H1 (cell line): ENCODE measurements around the gene NUFIP2. TPM values are rescaled to one million over a fixed set of nuclear protein-coding genes. Genes with fewer than 3 reads are reported as not detected.
"Not testable (repeated sequence)": the region's sequence is repeated elsewhere in the genome, so short reads cannot be mapped to it uniquely, and the experiment has no call there.

ENCODE experiments used
- CTCF ChIA-PET: fragments of 300-600 bp; sonication (Branson Sonifier 250); formaldehyde crosslinking; loops from one replicate; lab custom pipeline; 2021; ENCODE audit not compliant: partially characterized antibody; lab: Charles Lee
- POLR2A ChIA-PET: fragments of 300-600 bp; sonication (Branson Sonifier 250); formaldehyde crosslinking; loops from one replicate; lab custom pipeline; 2021; ENCODE audit warnings: inconsistent platforms; ENCODE audit not compliant: partially characterized antibody; lab: Charles Lee
- DNase-seq, 2 experiments: peaks; one replicate each; pipeline versions ENCODE4 v3.0.0 to v3.0.0-alpha.2; 2010 to 2022; ENCODE audit warnings: low spot score in 2 of 2, low read depth in 1 of 2, mixed read lengths in 1 of 2
- FAIRE-seq: peaks from 2 replicates; lab custom pipeline; 2011; peaks lifted over from hg19 to GRCh38; lab: Jason Lieb, UNC
- H2AFZ ChIP-seq: 2 replicates; pipeline ENCODE4 v1.8.1; 2012; ENCODE audit warnings: low read length, inconsistent platforms
- H2AK5ac ChIP-seq: 2 replicates; pipeline ENCODE4 v1.6.1; 2013; ENCODE audit warnings: low read depth, low read length
- H2BK120ac ChIP-seq: replicated peaks from 2 replicates; pipeline ENCODE3; 2013; ENCODE audit warnings: low read depth, low read length, inconsistent platforms
- H2BK12ac ChIP-seq: 2 replicates; pipeline ENCODE4 v1.6.1; 2013; ENCODE audit warnings: low read depth, low read length
- H2BK15ac ChIP-seq: 2 replicates; pipeline ENCODE4 v1.6.1; 2013; ENCODE audit warnings: low read length
- H2BK20ac ChIP-seq: 2 replicates; pipeline ENCODE4 v1.6.1; 2013; ENCODE audit warnings: low read length
- H2BK5ac ChIP-seq: 2 replicates; pipeline ENCODE4 v1.6.1; 2013; ENCODE audit warnings: low read depth, low read length
- H3K14ac ChIP-seq: 2 replicates; pipeline ENCODE4 v1.6.1; 2013; ENCODE audit warnings: inconsistent platforms; ENCODE audit not compliant: insufficient read length
- H3K18ac ChIP-seq: 2 replicates; pipeline ENCODE4 v1.6.1; 2013; ENCODE audit warnings: low read length; ENCODE audit errors: extremely low read depth
- H3K23ac ChIP-seq: 2 replicates; pipeline ENCODE4 v1.6.1; 2013; ENCODE audit warnings: inconsistent platforms; ENCODE audit not compliant: insufficient read length
- H3K23me2 ChIP-seq: 2 replicates; pipeline ENCODE4 v1.6.1; 2013; ENCODE audit warnings: low read depth, low read length
- H3K27ac ChIP-seq: 2 replicates; pipeline ENCODE4 v1.6.1; 2011; ENCODE audit warnings: low read depth, low read length, inconsistent platforms
- H3K27me3 ChIP-seq, 4 experiments: replicated peaks in 1 of 4; 1 replicate in 1 of 4; 2 replicates in 3 of 4; pipeline versions ENCODE4 v1.6.1 to v1.8.1; 2011 to 2013; ENCODE audit warnings: low read length in 3 of 4, mild to moderate bottlenecking in 3 of 4, inconsistent platforms in 2 of 4, mixed read lengths in 2 of 4, moderate library complexity in 1 of 4; ENCODE audit not compliant: control insufficient read depth in 3 of 4, insufficient read depth in 3 of 4; ENCODE audit errors: extremely low read depth in 1 of 4
- H3K36me3 ChIP-seq, 4 experiments: 2 replicates each; pipeline versions ENCODE4 v1.6.1 to v1.8.1; 2011 to 2013; ENCODE audit warnings: mild to moderate bottlenecking in 4 of 4, low read length in 3 of 4, moderate library complexity in 2 of 4, control low read depth in 1 of 4, inconsistent platforms in 1 of 4; ENCODE audit not compliant: insufficient read depth in 4 of 4, control insufficient read depth in 2 of 4
- H3K4ac ChIP-seq: replicated peaks from 2 replicates; pipeline ENCODE3; 2013; ENCODE audit warnings: low read length, low read depth, mixed read lengths, inconsistent platforms; ENCODE audit not compliant: insufficient read length
- H3K4me1 ChIP-seq, 4 experiments: replicated peaks in 1 of 4; 1 replicate in 1 of 4; 2 replicates in 3 of 4; pipeline versions ENCODE4 v1.6.1 to v1.8.1; 2011 to 2013; ENCODE audit warnings: low read length in 3 of 4, inconsistent platforms in 2 of 4, mixed read lengths in 1 of 4; ENCODE audit not compliant: insufficient read depth in 4 of 4, control insufficient read depth in 3 of 4
- H3K4me2 ChIP-seq, 2 experiments: 2 replicates each; pipeline versions ENCODE4 v1.6.1 to v1.8.1; 2011 to 2013; ENCODE audit warnings: low read depth in 2 of 2, low read length in 2 of 2, control low read depth in 1 of 2, inconsistent platforms in 1 of 2, mild to moderate bottlenecking in 1 of 2; ENCODE audit not compliant: insufficient read depth in 1 of 2
- H3K4me3 ChIP-seq, 4 experiments: fragments of 200-600, 300-600 bp in 1 of 4; sonication (generic), shearing (Covaris generic), sonication (Bioruptor Twin) in 1 of 4; 2 replicates each; pipeline versions ENCODE4 v1.5.1 to v1.8.1; 2011 to 2016; ENCODE audit warnings: low read length in 4 of 4, low read depth in 3 of 4, control low read depth in 2 of 4, inconsistent platforms in 2 of 4, mild to moderate bottlenecking in 2 of 4, mixed read lengths in 1 of 4, moderate library complexity in 1 of 4; ENCODE audit not compliant: insufficient read depth in 2 of 4; ENCODE audit errors: extremely low read depth in 1 of 4
- H3K56ac ChIP-seq: replicated peaks from 2 replicates; pipeline ENCODE3; 2013; ENCODE audit warnings: low read depth, mild to moderate bottlenecking, mixed read lengths, low read length, inconsistent platforms; ENCODE audit not compliant: insufficient read length
- H3K79me1 ChIP-seq: 2 replicates; pipeline ENCODE4 v1.6.1; 2013; ENCODE audit warnings: low read depth, low read length, control low read depth
- H3K79me2 ChIP-seq, 2 experiments: 2 replicates each; pipeline versions ENCODE4 v1.6.1 to v1.8.1; 2012 to 2013; ENCODE audit warnings: low read length in 2 of 2, mild to moderate bottlenecking in 2 of 2, inconsistent platforms in 1 of 2; ENCODE audit not compliant: insufficient read depth in 2 of 2, control insufficient read depth in 1 of 2
- H3K9ac ChIP-seq, 4 experiments: replicated peaks in 1 of 4; 1 replicate in 1 of 4; 2 replicates in 3 of 4; pipeline versions ENCODE4 v1.6.1 to v1.8.1; 2011 to 2013; ENCODE audit warnings: low read depth in 3 of 4, low read length in 3 of 4, control low read depth in 2 of 4, mild to moderate bottlenecking in 2 of 4, moderate library complexity in 2 of 4, inconsistent platforms in 1 of 4; ENCODE audit errors: extremely low read depth in 1 of 4
- H3K9me3 ChIP-seq, 2 experiments: 2 replicates each; pipeline versions ENCODE4 v1.6.1 to v1.8.1; 2012 to 2013; ENCODE audit warnings: mild to moderate bottlenecking in 2 of 2, moderate library complexity in 2 of 2, control low read depth in 1 of 2, inconsistent platforms in 1 of 2, low read depth in 1 of 2, low read length in 1 of 2, mixed read lengths in 1 of 2; ENCODE audit not compliant: insufficient read depth in 2 of 2
- H4K20me1 ChIP-seq, 2 experiments: replicated peaks in 1 of 2; 2 replicates each; pipeline versions ENCODE3 to v1.8.1; 2011 to 2013; ENCODE audit warnings: inconsistent platforms in 2 of 2, low read length in 2 of 2, mild to moderate bottlenecking in 1 of 2; ENCODE audit not compliant: insufficient read depth in 2 of 2, control insufficient read depth in 1 of 2
- H4K5ac ChIP-seq: 2 replicates; pipeline ENCODE4 v1.6.1; 2013; ENCODE audit warnings: low read length, low read depth, mixed read lengths, inconsistent platforms; ENCODE audit not compliant: insufficient read length
- H4K8ac ChIP-seq: 2 replicates; pipeline ENCODE4 v1.8.0; 2013; ENCODE audit warnings: mild to moderate bottlenecking, moderate library complexity, low read length, inconsistent platforms; ENCODE audit not compliant: insufficient read depth; ENCODE audit errors: extremely low read depth
- H4K91ac ChIP-seq: replicated peaks from 2 replicates; pipeline ENCODE3; 2013; ENCODE audit warnings: low read length, mixed read lengths, inconsistent platforms; ENCODE audit not compliant: insufficient read length
- WGBS, 2 experiments: shearing (Covaris generic) in 1 of 2; methylation state at CpG; one replicate each; pipeline versions ENCODE4 v1.1.6 to v1.1.7; 2013 to 2015; ENCODE audit warnings: low lambda C conversion rate in 2 of 2, mixed read lengths in 2 of 2, inconsistent platforms in 1 of 2, low coverage in 1 of 2, missing lambda C conversion rate in 1 of 2; ENCODE audit not compliant: insufficient replicate concordance in 2 of 2, insufficient coverage in 1 of 2, insufficient read length in 1 of 2; ENCODE audit errors: extremely low coverage in 1 of 2, missing lambda C conversion rate in 1 of 2; 5-methylcytosine and 5-hydroxymethylcytosine counted together
- polyA plus RNA-seq, 7 experiments: library from polyadenylated mRNA; depleted of rRNA in 3 of 7; stranded (reverse) in 5 of 7; unstranded in 2 of 7; fragments of >200 nt in 5 of 7; fragments of 200-250 nt in 2 of 7; gene quantifications; 1 replicate in 5 of 7; 2 replicates in 1 of 7; 4 replicates in 1 of 7; pipeline versions ENCODE4 v1.2.1 to v1.2.3, GENCODE V29; 2011 to 2013; ENCODE audit warnings: missing spikeins in 2 of 7, mixed read lengths in 2 of 7
- total RNA-seq: library from RNA; stranded (reverse); fragmentation: NEBNext Ultra II Directional; extraction: Animal tissue kit (Norgen Biotek cat#: 25700); gene quantifications from 2 replicates; pipeline ENCODE4 v1.2.1, GENCODE V29; 2021

NUFIP2 gene
- total and polyA plus RNA-seq, 2 of the 8 experiments (the other 6 are each of a cell fraction or from before 2014, with no cell fraction given): 65.9 to 118 TPM

GRCh38 chr17:29271980-29272379 lies 22.0 kb downstream of the NUFIP2 start:
- H3K23me2 ChIP-seq, H3K56ac ChIP-seq, H3K18ac ChIP-seq, H3K23ac ChIP-seq, H2AK5ac ChIP-seq, H3K4me1 ChIP-seq, H3K9me3 ChIP-seq, H2BK120ac ChIP-seq, H3K4me2 ChIP-seq, CTCF ChIA-PET, H4K8ac ChIP-seq, H2AFZ ChIP-seq, H3K4me3 ChIP-seq, H3K27ac ChIP-seq, DNase-seq, H3K79me1 ChIP-seq, H3K9ac ChIP-seq, H3K14ac ChIP-seq, H3K27me3 ChIP-seq, H2BK12ac ChIP-seq, H4K91ac ChIP-seq, H2BK15ac ChIP-seq, H2BK5ac ChIP-seq, FAIRE-seq, H3K4ac ChIP-seq, H2BK20ac ChIP-seq, H4K5ac ChIP-seq: not testable (repeated sequence)
- POLR2A ChIA-PET: interaction anchor here (0.6 to 2.0 kb wide), 4 partner anchors 9 to 328 kb away, joined by 4 to 5 read pairs (median 4); partner anchors contain the start of gene NUFIP2
- 86% methylated on average over 7 of the region's 9 CpGs; no CpG with 5 or more reads in 1 of the 2 experiments for WGBS, 2 experiments
- Histone ChIP-seq H3K79me2 (peaks cover 26 to 96% of the 10 kb centered on the region in 2 experiments), H3K36me3 (peaks cover 3 to 52% (median 8%) of the 10 kb centered on the region in 4 experiments; a peak in 4 of 8 replicates), H4K20me1 (peaks cover 17 to 22% of the 10 kb centered on the region in 2 experiments)
